RWPE1 (cell line): ENCODE data around the gene TUBB3.
A peak's percentile ranks its signal among the peaks of the same experiment; 100 is the strongest.

ENCODE experiments used
- CTCF ChIA-PET: fragments of 350-600 bp; sonication (Branson Sonifier 250); formaldehyde crosslinking; extraction: SDS; loops from one replicate; lab custom pipeline; 2021; lab: Yijun Ruan, JAX
- POLR2A ChIA-PET: fragments of 400-600 bp; formaldehyde crosslinking; extraction: SDS; loops from one replicate; lab custom pipeline; 2020; ENCODE audit warnings: antibody characterized with exemption; ENCODE audit not compliant: low non-redundant PET; lab: Yijun Ruan, JAX
- DNase-seq: peaks from one replicate; pipeline ENCODE4 v3.0.0; 2012; ENCODE audit warnings: low spot score
- H3K27ac ChIP-seq: fragments of 450-650 bp; 2 replicates; pipeline ENCODE4 v1.5.1; 2017
- CTCF ChIP-seq: fragments of 450-650 bp; conservative IDR thresholded peaks from 2 replicates; pipeline ENCODE4 v1.5.1; 2017; ENCODE audit warnings: low read depth, mild to moderate bottlenecking

The TUBB3 gene

GRCh38 chr16:89906140-89907025 lies 16.8 kb upstream of the TUBB3 start:
- ChIA-PET CTCF (interaction anchor here (0.6 to 1.2 kb wide), 2 partner anchors 12 to 19 kb away, joined by 3 to 4 read pairs; no protein-coding TSS in a partner anchor), POLR2A (interaction anchor here (0.5 to 2.2 kb wide), 2 partner anchors 16 to 79 kb away, joined by 4 to 16 read pairs; partner anchors contain the start of gene TUBB3)
- TF ChIP-seq CTCF = no peak
- DNase-seq = no peak
- H3K27ac ChIP-seq = peak overlapping the region; percentile 36

- no peak for TF ChIP-seq CTCF
- POLR2A ChIA-PET = interaction anchor here (2.2 kb wide), 1 partner anchor 15 kb away, joined by 16 read pairs; the partner anchor contains the start of gene TUBB3
- no peak for DNase-seq
- peak overlapping the region; percentile 36 for H3K27ac ChIP-seq
- CTCF ChIA-PET = no interaction called here
These were observed 15.9 kb upstream of the TUBB3 start for GRCh38 chr16:89907055-89907814.

GRCh38 chr16:89908236-89908635 lies 14.9 kb upstream of the TUBB3 start:
- ChIA-PET CTCF (interaction anchor here (0.6 kb wide), 3 partner anchors 11 to 176 kb away, joined by 4 to 7 read pairs (median 5); no protein-coding TSS in a partner anchor), POLR2A (interaction anchor here (1.1 to 2.2 kb wide), 2 partner anchors 10 to 14 kb away, joined by 4 to 16 read pairs; partner anchors contain the start of genes MC1R and TUBB3)
- TF ChIP-seq CTCF = no peak
- no peak for DNase-seq
- no peak overlapping the region for H3K27ac ChIP-seq

GRCh38 chr16:89909777-89910716 lies 13.1 kb upstream of the TUBB3 start:
- ChIA-PET CTCF (interaction anchor here (0.5 to 2.0 kb wide), 13 partner anchors 9 to 100 kb away, joined by 3 to 8 read pairs (median 4); partner anchors contain the start of genes MC1R and TUBB3), POLR2A (no interaction called here)
- DNase-seq = peak; percentile 63
- H3K27ac ChIP-seq = peak overlapping the region; percentile 59
- TF ChIP-seq CTCF = peak; percentile 87

GRCh38 chr16:89910717-89911354 lies 12.3 kb upstream of the TUBB3 start:
- ChIA-PET POLR2A (no interaction called here), CTCF (interaction anchor here (0.5 to 2.0 kb wide), 12 partner anchors 8 to 101 kb away, joined by 3 to 8 read pairs (median 4); partner anchors contain the start of genes MC1R and TUBB3)
- no peak for TF ChIP-seq CTCF
- DNase-seq = no peak
- peak overlapping the region; percentile 59 for H3K27ac ChIP-seq
